ENCODE data around the gene HK3.

GRCh38 chr5:176899296-176899891, at the start of gene HK3:
- TF ChIP-seq, protein P1, sequence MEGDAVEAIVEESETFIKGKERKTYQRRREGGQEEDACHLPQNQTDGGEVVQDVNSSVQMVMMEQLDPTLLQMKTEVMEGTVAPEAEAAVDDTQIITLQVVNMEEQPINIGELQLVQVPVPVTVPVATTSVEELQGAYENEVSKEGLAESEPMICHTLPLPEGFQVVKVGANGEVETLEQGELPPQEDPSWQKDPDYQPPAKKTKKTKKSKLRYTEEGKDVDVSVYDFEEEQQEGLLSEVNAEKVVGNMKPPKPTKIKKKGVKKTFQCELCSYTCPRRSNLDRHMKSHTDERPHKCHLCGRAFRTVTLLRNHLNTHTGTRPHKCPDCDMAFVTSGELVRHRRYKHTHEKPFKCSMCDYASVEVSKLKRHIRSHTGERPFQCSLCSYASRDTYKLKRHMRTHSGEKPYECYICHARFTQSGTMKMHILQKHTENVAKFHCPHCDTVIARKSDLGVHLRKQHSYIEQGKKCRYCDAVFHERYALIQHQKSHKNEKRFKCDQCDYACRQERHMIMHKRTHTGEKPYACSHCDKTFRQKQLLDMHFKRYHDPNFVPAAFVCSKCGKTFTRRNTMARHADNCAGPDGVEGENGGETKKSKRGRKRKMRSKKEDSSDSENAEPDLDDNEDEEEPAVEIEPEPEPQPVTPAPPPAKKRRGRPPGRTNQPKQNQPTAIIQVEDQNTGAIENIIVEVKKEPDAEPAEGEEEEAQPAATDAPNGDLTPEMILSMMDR (IDR thresholded peaks at IDR 0.05; ENCODE audit: low read depth, low read length), result no peak
- TF ChIP-seq EZH2phosphoT487 (IDR thresholded peaks at IDR 0.05; ENCODE audit: low read depth), result no peak

Data from OCI-LY3 (cell line).